IMR-90 (cell line): Measurements from ENCODE around the gene NCOA7. TPM values are rescaled to one million over a fixed set of nuclear protein-coding genes. Genes with fewer than 3 reads are reported as not detected.

Experiments used
- ATAC-seq: fragments of 200-7000 bp; cut with Tn5 transposase; 2 replicates; pipeline ENCODE4 v1.9.1; 2020; ENCODE audit warnings: low read depth, mild to moderate bottlenecking, moderate library complexity
- BruUV-seq: library from RNA; stranded (reverse); fragments of 400-500 nt; replicated peaks from 2 replicates; lab custom pipeline; 2021; lab: Mats Ljungman, UMichigan
- CTCF ChIA-PET: fragments of 300-600 bp; formaldehyde crosslinking; extraction: SDS; loops from one replicate; lab custom pipeline; 2021; ENCODE audit warnings: antibody characterized with exemption; lab: Yijun Ruan, JAX
- POLR2A ChIA-PET: fragments of 300-600 bp; sonication (Branson Sonifier 250); formaldehyde crosslinking; loops from one replicate; lab custom pipeline; 2022; ENCODE audit warnings: antibody characterized with exemption; ENCODE audit not compliant: unreplicated experiment; lab: Charles Lee
- DNase-seq: peaks from one replicate; pipeline ENCODE4 v3.0.0; 2013
- H2AFZ ChIP-seq: replicated peaks from 2 replicates; pipeline ENCODE3; 2013; ENCODE audit warnings: low read length, mild to moderate bottlenecking; ENCODE audit not compliant: poor library complexity
- H2AK5ac ChIP-seq: 2 replicates; pipeline ENCODE4 v1.6.1; 2013; ENCODE audit warnings: low read depth, low read length, inconsistent platforms
- H2AK9ac ChIP-seq: replicated peaks from 2 replicates; pipeline ENCODE3; 2013; ENCODE audit warnings: mild to moderate bottlenecking, low read depth, low read length, moderate library complexity; ENCODE audit not compliant: poor library complexity
- H2BK120ac ChIP-seq: 2 replicates; pipeline ENCODE4 v1.6.1; 2013; ENCODE audit warnings: low read depth, low read length, inconsistent platforms
- H2BK15ac ChIP-seq: 3 replicates; pipeline ENCODE4 v1.6.1; 2013; ENCODE audit warnings: low read depth, low read length, inconsistent platforms
- H2BK20ac ChIP-seq: 2 replicates; pipeline ENCODE4 v1.6.1; 2013; ENCODE audit warnings: low read depth, mild to moderate bottlenecking, inconsistent platforms, low read length, moderate library complexity
- H2BK5ac ChIP-seq: 2 replicates; pipeline ENCODE4 v1.6.1; 2013; ENCODE audit warnings: mild to moderate bottlenecking, low read depth, low read length, inconsistent platforms; ENCODE audit not compliant: poor library complexity, severe bottlenecking
- H3K14ac ChIP-seq: replicated peaks from 2 replicates; pipeline ENCODE4 v1.6.1; 2013; ENCODE audit warnings: low read depth, low read length, inconsistent platforms
- H3K18ac ChIP-seq: 2 replicates; pipeline ENCODE4 v1.6.1; 2013; ENCODE audit warnings: low read depth, low read length, control low read depth
- H3K23ac ChIP-seq: 2 replicates; pipeline ENCODE4 v1.6.1; 2013; ENCODE audit warnings: low read depth, low read length, inconsistent platforms
- H3K27ac ChIP-seq: 2 replicates; pipeline ENCODE4 v1.5.1; 2013; ENCODE audit warnings: mild to moderate bottlenecking, control low read depth, low read length; ENCODE audit not compliant: insufficient read depth
- H3K27me3 ChIP-seq: 2 replicates; pipeline ENCODE4 v1.6.1; 2013; ENCODE audit warnings: low read length; ENCODE audit not compliant: control insufficient read depth, insufficient read depth
- H3K36me3 ChIP-seq: 2 replicates; pipeline ENCODE4 v1.6.1; 2013; ENCODE audit warnings: low read length, mixed read lengths; ENCODE audit not compliant: control insufficient read depth, insufficient read depth
- H3K4ac ChIP-seq: 2 replicates; pipeline ENCODE4 v1.6.1; 2013; ENCODE audit warnings: low read depth, low read length, inconsistent platforms
- H3K4me1 ChIP-seq: 2 replicates; pipeline ENCODE4 v1.6.1; 2013; ENCODE audit warnings: low read length, mixed read lengths; ENCODE audit not compliant: control insufficient read depth, insufficient read depth
- H3K4me2 ChIP-seq: 2 replicates; pipeline ENCODE4 v1.6.1; 2013; ENCODE audit warnings: low read depth, mild to moderate bottlenecking, control low read depth, low read length, moderate library complexity
- H3K4me3 ChIP-seq: 2 replicates; pipeline ENCODE4 v1.5.1; 2013; ENCODE audit warnings: low read depth, mild to moderate bottlenecking, control low read depth, low read length, moderate library complexity; ENCODE audit not compliant: insufficient read depth
- H3K56ac ChIP-seq: 2 replicates; pipeline ENCODE4 v1.6.1; 2013; ENCODE audit warnings: low read length, inconsistent platforms; ENCODE audit not compliant: insufficient read depth; ENCODE audit errors: extremely low read depth
- H3K79me1 ChIP-seq, 2 experiments: 2 replicates each; pipeline ENCODE4 v1.6.1; 2013; ENCODE audit warnings: low read length in 2 of 2, inconsistent platforms in 1 of 2, low read depth in 1 of 2
- H3K9ac ChIP-seq: 2 replicates; pipeline ENCODE4 v1.6.1; 2013; ENCODE audit warnings: low read depth, low read length, control low read depth
- H3K9me1 ChIP-seq: 2 replicates; pipeline ENCODE4 v1.6.1; 2013; ENCODE audit warnings: low read length, inconsistent platforms; ENCODE audit not compliant: insufficient read depth
- H3K9me3 ChIP-seq: 2 replicates; pipeline ENCODE4 v1.6.1; 2013; ENCODE audit warnings: low read length; ENCODE audit not compliant: control insufficient read depth, insufficient read depth
- H4K20me1 ChIP-seq: 2 replicates; pipeline ENCODE4 v1.6.1; 2013; ENCODE audit warnings: low read length, inconsistent platforms; ENCODE audit not compliant: insufficient read depth
- H4K5ac ChIP-seq: 2 replicates; pipeline ENCODE4 v1.6.1; 2013; ENCODE audit warnings: mild to moderate bottlenecking, low read depth, low read length, control low read depth
- H4K8ac ChIP-seq, 2 experiments: 2 replicates each; pipeline ENCODE4 v1.6.1; 2013; ENCODE audit warnings: low read depth in 2 of 2, low read length in 2 of 2, control low read depth in 1 of 2, inconsistent platforms in 1 of 2
- H4K91ac ChIP-seq: 2 replicates; pipeline ENCODE4 v1.6.1; 2013; ENCODE audit warnings: low read depth, low read length, inconsistent platforms; ENCODE audit not compliant: insufficient read depth
- CHD1 ChIP-seq: IDR thresholded peaks from 2 replicates; pipeline ENCODE4 v1.6.1; 2012; ENCODE audit warnings: low read depth, low read length, improper control_type of control experiment
- FOS ChIP-seq: fragments of 150-350 bp; IDR thresholded peaks from 2 replicates; pipeline ENCODE4 v1.6.1; 2016; ENCODE audit warnings: low read depth, low read length
- MAFK ChIP-seq: IDR thresholded peaks from 2 replicates; pipeline ENCODE4 v1.6.1; 2012; ENCODE audit warnings: low read depth, low read length, improper control_type of control experiment
- MAZ ChIP-seq: IDR thresholded peaks from 2 replicates; pipeline ENCODE4 v1.6.1; 2012; ENCODE audit warnings: low read depth, mild to moderate bottlenecking, low read length, improper control_type of control experiment, moderate library complexity, borderline replicate concordance
- NFE2L2 ChIP-seq: fragments of 150-350 bp; IDR thresholded peaks from 2 replicates; pipeline ENCODE4 v1.6.1; 2016; ENCODE audit warnings: low read depth, mild to moderate bottlenecking, low read length
- RAD21 ChIP-seq: IDR thresholded peaks from 2 replicates; pipeline ENCODE4 v1.6.1; 2012; ENCODE audit warnings: low read length, improper control_type of control experiment
- RCOR1 ChIP-seq: IDR thresholded peaks from 2 replicates; pipeline ENCODE4 v1.6.1; 2012; ENCODE audit warnings: mild to moderate bottlenecking, low read length, improper control_type of control experiment; ENCODE audit not compliant: insufficient replicate concordance
- SMC3 ChIP-seq: fragments of 150-350 bp; IDR thresholded peaks from 2 replicates; pipeline ENCODE4 v1.6.1; 2016; ENCODE audit warnings: low read depth, mild to moderate bottlenecking, antibody characterized with exemption, low read length, moderate library complexity
- WGBS, 2 experiments: methylation state at CpG; one replicate each; pipeline versions ENCODE4 v1.1.5 to v1.1.7; 2013; ENCODE audit warnings: missing lambda C conversion rate in 2 of 2; ENCODE audit not compliant: insufficient read length in 1 of 2; ENCODE audit errors: extremely low coverage in 2 of 2; 5-methylcytosine and 5-hydroxymethylcytosine counted together
- dilution Hi-C: fragments of 300-500 bp; cut with HindIII; formaldehyde crosslinking; loops from one replicate; pipeline ENCODE4 v1.14.3; 2018; ENCODE audit warnings: low sequenced_read_pairs; ENCODE audit not compliant: unreplicated experiment
- in situ Hi-C: fragments of 300-500 bp; cut with MboI; formaldehyde crosslinking; loops from 3 replicates; pipeline ENCODE4 v1.14.3; 2019; ENCODE audit warnings: low sequenced_read_pairs, inconsistent platforms, mixed read lengths
- intact Hi-C: fragments of 100-400 bp; cut with micrococcal nuclease; formaldehyde crosslinking; loops from 2 replicates; pipeline ENCODE4 v1.10.0; 2022
- polyA plus RNA-seq, 3 experiments: library from polyadenylated mRNA; depleted of rRNA; stranded (reverse); fragments of >200 nt; gene quantifications; 2 replicates each; pipeline ENCODE4 v1.2.3, GENCODE V29; 2012; ENCODE audit warnings: low replicate concordance in 1 of 3
- total RNA-seq: library from RNA; depleted of rRNA; stranded (reverse); fragments of >200 nt; gene quantifications from 2 replicates; pipeline ENCODE4 v1.2.3, GENCODE V29; 2012
- TF ChIP-seq, protein P1 (sequence below): conservative IDR thresholded peaks from 2 replicates; pipeline ENCODE4 v1.5.1; 2012; ENCODE audit warnings: mild to moderate bottlenecking, low read depth, low read length, improper control_type of control experiment

The NCOA7 gene
- total and polyA plus RNA-seq, 2 of the 4 experiments (the other 2 are of a cell fraction) = 12.6 to 12.9 TPM

DNA sequence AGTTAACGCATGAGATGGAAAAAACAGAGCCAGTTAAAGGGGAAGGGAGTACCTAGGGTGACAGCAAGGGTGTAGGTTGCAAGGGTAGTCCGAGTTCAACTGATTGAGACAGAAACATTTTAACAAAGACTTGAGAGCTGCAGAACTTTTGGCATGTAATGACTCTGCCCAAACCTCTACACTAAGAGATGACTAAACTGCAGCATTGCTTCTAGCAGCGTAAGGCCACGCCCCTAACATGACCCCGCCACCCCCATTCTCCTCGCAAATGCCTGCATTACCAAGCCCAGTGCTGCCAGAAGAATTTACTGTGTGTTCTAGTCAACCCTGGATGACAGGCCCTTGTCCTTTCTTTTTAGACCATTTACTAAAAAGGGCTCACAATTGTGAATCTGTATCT lies 159.5 kb downstream of the NCOA7 start:
- Histone ChIP-seq H3K56ac (no peak overlapping the region), H2AK5ac (no peak overlapping the region), H3K14ac (peak overlapping the region; percentile 61; the same call in 1 of the 2 replicates), H3K4me3 (no peak overlapping the region), H3K9me3 (no peaks in the 10 kb centered on the region), H2BK5ac (no peak overlapping the region), H3K27me3 (no peaks in the 10 kb centered on the region), H2AK9ac (no peak overlapping the region), H4K91ac (peak overlapping the region; percentile 10), H3K4me2 (no peak overlapping the region), H3K18ac (no peak overlapping the region), H3K79me1 (no peaks in the 10 kb centered on the region), H3K23ac (no peak overlapping the region), H4K5ac (no peak overlapping the region), H3K27ac (no peak overlapping the region), H3K9me1 (peaks cover 6% of the 10 kb centered on the region), H2BK15ac (peak overlapping the region; percentile 69; the same call in 1 of the 3 replicates), H2BK20ac (0 out of 2 replicates have a peak overlapping the region, but pooled peaks have one; percentile 27), H2AFZ (no peak overlapping the region), H3K4me1 (peaks cover 18% of the 10 kb centered on the region), H3K9ac (no peak overlapping the region), H3K36me3 (no peaks in the 10 kb centered on the region), H4K8ac (peak overlapping the region in 1 of 2 experiments; percentile 30; a peak in 2 of 4 replicates), H3K4ac (no peak overlapping the region), H2BK120ac (peak overlapping the region; percentile 83), H4K20me1 (no peaks in the 10 kb centered on the region)
- intact Hi-C loops = no loop called here
- DNase-seq = peak; percentile 84
- ATAC-seq = peak; percentile 27
- 49% methylated on average over 4 of the region's 6 CpGs; no CpG with 5 or more reads in 1 of the 2 experiments for WGBS, 2 experiments
- no peak for TF ChIP-seq CHD1
- no peak for TF ChIP-seq SMC3
- no peak for TF ChIP-seq RAD21
- TF ChIP-seq FOS = 0 out of 2 replicates have a peak, but pooled peaks have one; percentile 13
- TF ChIP-seq NFE2L2 = no peak
- no peak for TF ChIP-seq MAZ
- no peak for TF ChIP-seq RCOR1
- TF ChIP-seq MAFK = no peak
- TF ChIP-seq, protein P1, sequence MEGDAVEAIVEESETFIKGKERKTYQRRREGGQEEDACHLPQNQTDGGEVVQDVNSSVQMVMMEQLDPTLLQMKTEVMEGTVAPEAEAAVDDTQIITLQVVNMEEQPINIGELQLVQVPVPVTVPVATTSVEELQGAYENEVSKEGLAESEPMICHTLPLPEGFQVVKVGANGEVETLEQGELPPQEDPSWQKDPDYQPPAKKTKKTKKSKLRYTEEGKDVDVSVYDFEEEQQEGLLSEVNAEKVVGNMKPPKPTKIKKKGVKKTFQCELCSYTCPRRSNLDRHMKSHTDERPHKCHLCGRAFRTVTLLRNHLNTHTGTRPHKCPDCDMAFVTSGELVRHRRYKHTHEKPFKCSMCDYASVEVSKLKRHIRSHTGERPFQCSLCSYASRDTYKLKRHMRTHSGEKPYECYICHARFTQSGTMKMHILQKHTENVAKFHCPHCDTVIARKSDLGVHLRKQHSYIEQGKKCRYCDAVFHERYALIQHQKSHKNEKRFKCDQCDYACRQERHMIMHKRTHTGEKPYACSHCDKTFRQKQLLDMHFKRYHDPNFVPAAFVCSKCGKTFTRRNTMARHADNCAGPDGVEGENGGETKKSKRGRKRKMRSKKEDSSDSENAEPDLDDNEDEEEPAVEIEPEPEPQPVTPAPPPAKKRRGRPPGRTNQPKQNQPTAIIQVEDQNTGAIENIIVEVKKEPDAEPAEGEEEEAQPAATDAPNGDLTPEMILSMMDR = no peak
- ChIA-PET POLR2A (no interaction called here), CTCF (no interaction called here)
- no TSS peak for BruUV-seq
- in situ Hi-C loops = no loop called here
- dilution Hi-C loops = no loop called here
